NCI-H345 (cell line): ENCODE data around the gene FBXL2.
A peak's percentile ranks its signal among the peaks of the same experiment; 100 is the strongest.
"Not testable (repeated sequence)": the region's sequence is repeated elsewhere in the genome, so short reads cannot be mapped to it uniquely, and the experiment has no call there.

Source experiments
- DNase-seq: peaks from one replicate; lab custom pipeline; 2025; lab: John Stamatoyannopoulos, UW

Gene FBXL2

GRCh38 chr3:33386631-33387030, 109.4 kb downstream of the FBXL2 start:
- DNase-seq: no peak

- no peak for DNase-seq
These were observed 111.3 kb downstream of the FBXL2 start for GRCh38 chr3:33388374-33389100.

GRCh38 chr3:33389908-33390307, 112.7 kb downstream of the FBXL2 start:
- no peak for DNase-seq

- no peak for DNase-seq
These were observed 114.2 kb downstream of the FBXL2 start for GRCh38 chr3:33391255-33391995.

GRCh38 chr3:33392144-33392543, 114.9 kb downstream of the FBXL2 start:
- DNase-seq: no peak

- DNase-seq: no peak
These were observed 115.5 kb downstream of the FBXL2 start for GRCh38 chr3:33392703-33393125.

GRCh38 chr3:33394403-33395054, 117.3 kb downstream of the FBXL2 start:
- no peak for DNase-seq

- DNase-seq: no peak
These were observed 118.7 kb downstream of the FBXL2 start for GRCh38 chr3:33395900-33396299.

GRCh38 chr3:33398410-33398809, 121.2 kb downstream of the FBXL2 start:
- no peak for DNase-seq

GRCh38 chr3:33401781-33402180, 124.5 kb downstream of the FBXL2 start:
- DNase-seq: no peak

- DNase-seq: no peak
These were observed 125.7 kb downstream of the FBXL2 start for GRCh38 chr3:33402936-33403335.

GRCh38 chr3:33403756-33404155, 126.5 kb downstream of the FBXL2 start:
- no peak for DNase-seq

- not testable (repeated sequence) for DNase-seq
These were observed 133.6 kb downstream of the FBXL2 start for GRCh38 chr3:33410816-33411215.

- DNase-seq: no peak
These were observed 139.9 kb downstream of the FBXL2 start for GRCh38 chr3:33417066-33417673.

- no peak for DNase-seq
These were observed 142.7 kb downstream of the FBXL2 start for GRCh38 chr3:33419948-33420347.

- no peak for DNase-seq
These were observed 143.7 kb downstream of the FBXL2 start for GRCh38 chr3:33420966-33421365.

GRCh38 chr3:33424606-33425452, 147.6 kb downstream of the FBXL2 start:
- DNase-seq: no peak

GRCh38 chr3:33425453-33425852, 148.2 kb downstream of the FBXL2 start:
- DNase-seq: no peak

- DNase-seq: peak; percentile 93
These were observed 148.8 kb downstream of the FBXL2 start for GRCh38 chr3:33426068-33426467.

GRCh38 chr3:33426630-33427317, 149.5 kb downstream of the FBXL2 start:
- no peak for DNase-seq

GRCh38 chr3:33428734-33429133, 151.5 kb downstream of the FBXL2 start:
- DNase-seq: no peak
